Endodermal cell (in vitro differentiated cells): ENCODE data around the gene PTN. TPM values are rescaled to one million over a fixed set of nuclear protein-coding genes. Genes with fewer than 3 reads are reported as not detected.

Experiments used
- DNase-seq: peaks from one replicate; pipeline ENCODE4 v3.0.0-alpha.2; 2017
- H3K27ac ChIP-seq: 2 replicates; pipeline ENCODE4 v1.5.1; 2013; ENCODE audit warnings: mild to moderate bottlenecking, low read depth, low read length, moderate library complexity
- H3K27me3 ChIP-seq: 2 replicates; pipeline ENCODE4 v1.6.1; 2013; ENCODE audit warnings: mild to moderate bottlenecking, low read length, moderate library complexity; ENCODE audit not compliant: insufficient read depth, control insufficient read depth, poor library complexity, severe bottlenecking
- H3K36me3 ChIP-seq: 2 replicates; pipeline ENCODE4 v1.7.0; 2013; ENCODE audit warnings: mild to moderate bottlenecking, low read length, moderate library complexity; ENCODE audit not compliant: control insufficient read depth, insufficient read depth
- H3K4me1 ChIP-seq: one replicate; pipeline ENCODE4 v1.7.0; 2013; ENCODE audit warnings: low read length; ENCODE audit not compliant: control insufficient read depth, insufficient read depth
- H3K4me3 ChIP-seq: 2 replicates; pipeline ENCODE4 v1.5.1; 2013; ENCODE audit warnings: mild to moderate bottlenecking, low read length, moderate library complexity
- H3K9ac ChIP-seq: 2 replicates; pipeline ENCODE4 v1.6.1; 2013; ENCODE audit warnings: mild to moderate bottlenecking, low read length, moderate library complexity; ENCODE audit not compliant: poor library complexity, severe bottlenecking; ENCODE audit errors: extremely low read depth
- H3K9me3 ChIP-seq: 2 replicates; pipeline ENCODE4 v1.6.1; 2013; ENCODE audit warnings: mild to moderate bottlenecking, low read length, moderate library complexity; ENCODE audit not compliant: control insufficient read depth
- H3K27ac Mint-ChIP-seq: 2 replicates; pipeline ENCODE4 v1.8.0; 2020; ENCODE audit warnings: mixed read lengths
- H3K27me3 Mint-ChIP-seq: 2 replicates; pipeline ENCODE4 v1.8.0; 2021; ENCODE audit warnings: mild to moderate bottlenecking, mixed read lengths; ENCODE audit not compliant: insufficient read depth
- H3K36me3 Mint-ChIP-seq: 2 replicates; pipeline ENCODE4 v1.8.0; 2020; ENCODE audit warnings: low read depth, mixed read lengths
- H3K4me1 Mint-ChIP-seq: 2 replicates; pipeline ENCODE4 v1.8.0; 2020; ENCODE audit warnings: mixed read lengths
- H3K4me3 Mint-ChIP-seq: 2 replicates; pipeline ENCODE4 v1.8.0; 2020; ENCODE audit warnings: mild to moderate bottlenecking, moderate library complexity, mixed read lengths
- H3K9me3 Mint-ChIP-seq: 2 replicates; pipeline ENCODE4 v1.8.0; 2020; ENCODE audit warnings: mild to moderate bottlenecking, mixed read lengths
- CTCF ChIP-seq: fragments of 200-600 bp; sonication (generic); conservative IDR thresholded peaks from 2 replicates; pipeline ENCODE4 v1.5.0; 2021; ENCODE audit warnings: antibody characterized with exemption, mild to moderate bottlenecking
- WGBS, 2 experiments: methylation state at CpG; one replicate each; pipeline versions ENCODE4 v1.1.5 to v1.1.7; 2013; ENCODE audit warnings: missing lambda C conversion rate in 2 of 2, mixed read lengths in 1 of 2; ENCODE audit not compliant: insufficient coverage in 1 of 2, insufficient read length in 1 of 2; 5-methylcytosine and 5-hydroxymethylcytosine counted together
- total RNA-seq, 2 donors: library from RNA; stranded (reverse); fragmentation: NEBNext Ultra II Directional in 1 of 2; extraction: Animal tissue kit (Norgen Biotek cat#: 25700) in 1 of 2; gene quantifications; 2 replicates in 1 of 2; 3 replicates in 1 of 2; pipeline ENCODE4 v1.2.1, GENCODE V29; 2021

Gene PTN
- total RNA-seq, 2 donors from 2014 or later = 4.8 to 5.6 TPM

GRCh38 chr7:137386966-137387365, 43.4 kb upstream of the PTN start:
- TF ChIP-seq CTCF = no peak
- H3K27me3 ChIP-seq = no peaks in the 10 kb centered on the region
- Mint-ChIP-seq H3K4me3 (no peak overlapping the region), H3K4me1 (peaks cover 4% of the 10 kb centered on the region), H3K36me3 (no peaks in the 10 kb centered on the region), H3K27ac (no peak overlapping the region), H3K27me3 (peaks cover 12% of the 10 kb centered on the region), H3K9me3 (no peaks in the 10 kb centered on the region)
- no peak overlapping the region for H3K27ac ChIP-seq
- no peaks in the 10 kb centered on the region for H3K9me3 ChIP-seq
- no peak overlapping the region for H3K4me3 ChIP-seq
- H3K36me3 ChIP-seq = no peaks in the 10 kb centered on the region
- H3K9ac ChIP-seq = no peak overlapping the region
- no peaks in the 10 kb centered on the region for H3K4me1 ChIP-seq
- 25% methylated on average over 1 of the region's 1 CpG; no CpG with 5 or more reads in 1 of the 2 experiments for WGBS, 2 experiments
- DNase-seq = no peak

- Histone ChIP-seq H3K9me3 (no peaks in the 10 kb centered on the region), H3K27ac (no peak overlapping the region), H3K4me1 (no peaks in the 10 kb centered on the region), H3K4me3 (no peak overlapping the region), H3K9ac (no peak overlapping the region), H3K27me3 (no peaks in the 10 kb centered on the region), H3K36me3 (no peaks in the 10 kb centered on the region)
- no peak for TF ChIP-seq CTCF
- Mint-ChIP-seq H3K27me3 (no peaks in the 10 kb centered on the region), H3K9me3 (no peaks in the 10 kb centered on the region), H3K27ac (no peak overlapping the region), H3K4me3 (no peak overlapping the region), H3K4me1 (no peaks in the 10 kb centered on the region), H3K36me3 (no peaks in the 10 kb centered on the region)
- WGBS, 2 experiments = no CpG with 5 or more reads among the region's 1 CpG
- DNase-seq = no peak
Observed at GRCh38 chr7:137381045-137381444, 37.5 kb upstream of the PTN start.

DNA sequence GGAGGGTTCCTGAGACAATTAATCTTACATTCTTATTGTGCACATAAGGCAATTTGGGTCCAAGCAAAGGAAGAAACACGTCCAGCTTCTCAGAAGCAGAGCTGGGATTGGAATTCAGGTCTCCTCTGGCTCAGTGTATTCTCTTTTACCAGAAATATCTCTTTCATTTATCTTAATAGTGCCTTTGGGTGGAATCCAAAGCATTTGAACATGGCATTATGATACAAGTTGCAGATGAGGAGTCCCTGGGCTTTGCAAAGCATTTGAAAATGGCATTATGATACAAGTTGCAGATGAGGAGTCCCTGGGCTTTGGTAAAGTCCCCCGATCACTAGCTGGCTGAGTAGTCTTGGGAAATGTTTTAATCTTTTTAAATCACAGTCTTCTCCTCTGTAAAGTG, 30.0 kb upstream of the PTN start:
- Histone ChIP-seq H3K27me3 (no peaks in the 10 kb centered on the region), H3K27ac (no peak overlapping the region), H3K9me3 (no peaks in the 10 kb centered on the region), H3K4me3 (no peak overlapping the region), H3K36me3 (no peaks in the 10 kb centered on the region), H3K4me1 (no peaks in the 10 kb centered on the region), H3K9ac (no peak overlapping the region)
- no peaks in the 10 kb centered on the region for H3K4me1 Mint-ChIP-seq
- no peak overlapping the region for H3K27ac Mint-ChIP-seq
- WGBS, 2 experiments = 92 to 100% methylated on average over 2 of the region's 2 CpGs
- no peak overlapping the region for H3K4me3 Mint-ChIP-seq
- no peaks in the 10 kb centered on the region for H3K27me3 Mint-ChIP-seq
- no peak for TF ChIP-seq CTCF
- DNase-seq = no peak
- H3K9me3 Mint-ChIP-seq = peaks cover 5% of the 10 kb centered on the region
- H3K36me3 Mint-ChIP-seq = no peaks in the 10 kb centered on the region
